SKM-1 (cell line): ENCODE results near the gene RAD51B.
"Not testable (repeated sequence)": the region's sequence is repeated elsewhere in the genome, so short reads cannot be mapped to it uniquely, and the experiment has no call there.

Source experiments
- DNase-seq: peaks from one replicate; lab custom pipeline; 2025; ENCODE audit not compliant: unreplicated experiment; lab: John Stamatoyannopoulos, UW

Gene RAD51B

DNA sequence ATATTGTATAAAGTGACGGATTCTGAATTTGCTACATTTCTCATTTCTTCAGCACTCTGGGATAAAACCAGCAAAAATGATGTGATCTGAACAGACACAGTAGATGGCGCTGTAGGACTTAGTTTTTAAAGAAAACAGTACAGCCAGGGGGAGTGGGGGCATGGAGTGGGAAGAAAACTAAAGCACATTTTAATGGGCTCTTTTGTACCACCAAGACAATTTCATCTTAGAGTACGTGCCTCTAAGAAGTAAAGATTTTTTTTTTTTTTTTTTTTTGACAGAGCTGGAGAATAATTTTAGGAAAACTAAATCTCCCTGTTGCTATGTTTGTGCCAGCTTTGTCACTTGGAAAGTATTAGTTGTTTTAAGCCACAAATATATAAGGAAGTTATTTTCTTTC lies 124.4 kb downstream of the RAD51B start:
- DNase-seq = peak; percentile 23

- no peak for DNase-seq
Observed at GRCh38 chr14:67944605-67945004, 125.0 kb downstream of the RAD51B start.

GRCh38 chr14:67949771-67950170 lies 130.2 kb downstream of the RAD51B start:
- no peak for DNase-seq

DNA sequence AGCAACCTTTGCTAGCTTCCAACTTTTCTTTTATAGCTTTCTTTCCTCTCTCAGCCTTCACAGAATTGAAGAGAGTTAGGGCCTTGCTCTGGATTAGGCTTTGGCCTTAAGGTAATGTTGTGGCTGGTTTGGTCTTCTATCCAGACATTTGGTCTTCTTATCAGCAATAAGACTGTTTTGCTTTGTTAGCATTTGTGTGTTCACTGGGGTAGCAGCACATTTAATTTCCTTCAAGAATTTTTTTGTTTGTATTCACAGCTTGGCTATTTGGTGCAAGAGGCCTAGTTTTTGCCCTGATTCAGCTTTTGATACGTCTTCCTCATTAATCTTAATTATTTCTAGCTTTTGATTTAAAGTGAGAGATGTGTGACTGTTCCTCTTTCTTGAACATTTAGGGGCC lies 130.8 kb downstream of the RAD51B start:
- DNase-seq = no peak

DNA sequence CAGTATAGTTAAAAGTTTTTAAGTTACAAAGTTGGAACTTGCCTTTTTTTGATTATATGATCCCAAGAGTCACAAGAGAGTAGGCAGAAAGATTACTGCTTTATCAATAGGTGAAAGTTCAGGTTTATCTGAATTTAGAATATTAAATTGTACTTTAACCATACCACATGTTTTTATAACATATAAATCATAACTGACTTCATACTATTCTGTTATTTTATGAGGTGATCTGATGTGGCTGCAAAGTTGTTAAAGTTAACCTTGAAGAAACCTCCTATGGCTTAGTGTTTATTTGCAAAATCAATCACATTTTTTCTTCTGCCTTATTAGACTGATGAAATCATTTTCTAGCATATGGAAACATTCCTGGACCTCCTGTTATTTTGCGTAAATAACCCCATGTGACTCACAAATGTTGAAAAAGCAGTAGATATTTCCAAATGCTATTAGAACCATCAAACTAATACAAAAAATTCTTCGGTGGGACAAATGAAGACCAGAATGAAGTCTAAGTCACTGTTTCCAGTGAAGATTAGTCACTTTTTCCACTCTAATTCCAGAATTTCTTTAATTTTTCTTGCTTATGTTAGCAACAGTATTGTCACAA lies 132.1 kb downstream of the RAD51B start:
- no peak for DNase-seq

- no peak for DNase-seq
Observed at GRCh38 chr14:67952381-67952780, 132.8 kb downstream of the RAD51B start.

- DNase-seq = no peak
Observed at GRCh38 chr14:67952786-67953185, 133.2 kb downstream of the RAD51B start.

DNA sequence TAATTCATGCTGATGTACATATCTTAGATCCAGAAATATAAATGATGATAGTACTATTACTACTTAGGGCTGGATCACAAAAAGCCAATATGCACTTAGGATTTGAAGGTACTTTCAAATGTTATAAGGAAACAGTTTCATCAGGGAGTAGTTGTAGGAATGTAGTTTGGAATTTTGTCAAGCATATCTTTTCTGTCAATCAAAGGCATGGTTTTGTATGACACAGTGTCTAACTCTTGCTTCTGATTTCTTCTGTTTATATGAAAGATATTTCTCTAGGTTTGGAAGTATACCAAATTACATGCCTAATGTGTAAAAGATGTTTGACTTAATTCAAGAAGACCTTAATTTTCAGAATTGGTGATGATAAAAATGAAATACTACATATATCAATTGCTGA lies 135.7 kb downstream of the RAD51B start:
- DNase-seq = no peak

- DNase-seq = no peak
Observed at GRCh38 chr14:67957946-67958345, 138.4 kb downstream of the RAD51B start.

GRCh38 chr14:67961676-67962075 lies 142.1 kb downstream of the RAD51B start:
- DNase-seq = no peak

DNA sequence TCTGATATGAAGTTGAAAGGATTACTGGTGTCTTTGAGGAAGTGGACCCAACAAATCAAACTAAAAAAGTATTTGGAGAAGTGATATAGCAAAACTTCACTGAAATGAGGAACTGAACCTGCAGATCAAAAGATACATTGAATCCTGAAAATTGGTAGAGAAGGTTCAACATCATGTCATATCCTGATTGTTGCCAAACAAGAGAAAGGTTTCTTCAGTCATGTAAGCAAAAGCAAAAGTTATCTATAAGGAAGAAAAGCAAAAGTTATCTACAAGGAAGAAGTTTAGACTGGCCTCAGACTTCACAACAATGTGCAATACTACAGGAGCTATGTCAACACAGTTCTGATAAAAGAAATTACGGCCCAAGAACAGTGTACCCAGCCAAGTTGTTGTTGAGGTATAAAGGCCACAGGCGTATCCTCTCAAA lies 142.7 kb downstream of the RAD51B start:
- DNase-seq = peak; percentile 43

DNA sequence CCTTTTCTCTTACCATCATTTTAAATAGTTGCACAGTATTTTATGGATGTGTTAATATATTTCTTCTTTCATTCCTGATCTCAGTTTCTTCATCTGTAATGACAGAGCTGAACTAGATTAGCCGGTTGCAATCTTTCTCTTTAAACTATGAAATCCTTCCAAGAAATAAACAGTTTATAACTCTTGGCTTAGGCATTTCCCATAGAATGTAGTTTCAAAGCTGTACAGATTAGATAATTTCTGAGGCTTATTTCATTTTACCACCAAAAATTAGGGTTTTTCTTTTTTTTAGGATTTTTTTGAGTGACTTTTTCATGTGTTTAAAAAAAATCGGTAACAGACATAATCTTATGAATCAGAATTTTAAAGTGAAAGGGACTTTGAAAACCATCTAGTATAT lies 144.0 kb downstream of the RAD51B start:
- DNase-seq = no peak

DNA sequence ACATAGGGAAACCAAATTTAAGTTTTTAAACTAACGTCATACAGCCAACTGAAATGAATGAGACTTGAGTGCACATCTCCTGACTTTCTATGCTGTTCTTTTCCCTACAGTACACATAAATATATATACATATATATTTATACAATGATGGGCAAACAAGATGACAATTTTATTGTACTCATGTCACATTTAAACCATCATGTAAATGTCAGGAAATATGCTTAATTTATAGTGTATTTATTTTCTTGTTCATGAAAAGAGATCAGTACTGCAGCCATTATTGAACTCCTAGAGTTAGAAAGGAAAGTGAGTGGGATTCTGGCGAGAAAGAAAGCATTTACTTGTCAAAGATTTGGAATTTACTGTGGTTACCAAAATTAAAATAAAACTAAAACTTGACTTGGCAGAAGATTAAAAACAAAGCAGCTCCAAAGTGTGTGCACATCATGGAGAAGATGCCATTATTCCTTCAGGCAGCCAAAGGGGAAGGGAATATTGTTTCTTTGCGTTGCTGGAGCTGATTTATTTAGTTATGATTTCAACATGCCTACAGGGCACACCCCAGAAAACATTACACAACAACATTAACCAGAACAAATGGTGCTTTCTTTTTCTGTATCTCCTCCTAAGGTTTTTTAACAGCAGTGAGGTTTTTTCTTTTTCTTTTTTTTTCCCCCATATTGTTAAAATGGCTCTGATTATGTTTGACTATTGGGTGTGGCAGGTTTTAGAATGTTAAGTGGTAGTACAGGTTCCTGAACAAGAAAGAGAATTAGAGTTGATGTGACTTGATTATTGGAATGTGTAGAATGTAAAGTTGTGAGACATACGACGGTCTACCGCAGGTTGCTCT lies 144.6 kb downstream of the RAD51B start:
- no peak for DNase-seq

DNA sequence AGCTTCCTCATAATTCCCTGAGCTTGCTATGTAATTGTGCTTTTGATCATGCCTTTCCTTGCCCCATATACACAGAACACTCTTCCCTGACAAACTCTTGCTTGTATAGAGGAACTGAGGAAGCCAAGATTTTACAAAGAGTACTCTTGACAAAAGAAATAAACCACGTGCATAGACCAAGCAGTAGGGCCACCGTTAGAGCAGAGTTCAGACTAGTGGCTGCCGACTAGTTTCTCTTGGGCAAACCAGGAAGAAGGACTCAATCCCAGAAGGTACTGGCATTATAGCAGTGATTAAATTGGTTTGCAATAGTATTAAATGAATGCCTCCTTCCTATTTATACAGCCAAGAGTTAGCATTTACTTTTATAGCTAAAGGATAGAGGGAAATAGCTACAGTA lies 146.1 kb downstream of the RAD51B start:
- no peak for DNase-seq

DNA sequence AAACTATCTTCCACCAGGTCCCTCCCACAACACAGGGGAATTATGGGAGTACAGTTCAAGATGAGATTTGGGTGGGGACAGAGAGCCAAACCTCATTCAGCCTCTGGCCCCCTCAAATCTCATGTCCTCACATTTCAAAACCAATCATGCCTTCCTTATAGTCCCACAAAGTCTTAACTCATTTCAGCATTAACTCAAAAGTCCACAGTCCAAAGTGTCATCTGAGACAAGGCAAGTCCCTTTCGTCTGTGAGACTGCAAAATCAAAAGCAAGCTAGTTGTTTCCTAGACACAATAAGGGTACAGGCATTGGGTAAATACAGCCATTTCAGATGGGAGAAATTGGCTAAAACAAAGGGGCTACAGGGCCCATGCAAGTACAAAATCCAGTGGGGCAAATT lies 147.6 kb downstream of the RAD51B start:
- no peak for DNase-seq

- DNase-seq = not testable (repeated sequence)
Observed at GRCh38 chr14:67967970-67968369, 148.4 kb downstream of the RAD51B start.

- DNase-seq = no peak
Observed at GRCh38 chr14:67970923-67971322, 151.3 kb downstream of the RAD51B start.

DNA sequence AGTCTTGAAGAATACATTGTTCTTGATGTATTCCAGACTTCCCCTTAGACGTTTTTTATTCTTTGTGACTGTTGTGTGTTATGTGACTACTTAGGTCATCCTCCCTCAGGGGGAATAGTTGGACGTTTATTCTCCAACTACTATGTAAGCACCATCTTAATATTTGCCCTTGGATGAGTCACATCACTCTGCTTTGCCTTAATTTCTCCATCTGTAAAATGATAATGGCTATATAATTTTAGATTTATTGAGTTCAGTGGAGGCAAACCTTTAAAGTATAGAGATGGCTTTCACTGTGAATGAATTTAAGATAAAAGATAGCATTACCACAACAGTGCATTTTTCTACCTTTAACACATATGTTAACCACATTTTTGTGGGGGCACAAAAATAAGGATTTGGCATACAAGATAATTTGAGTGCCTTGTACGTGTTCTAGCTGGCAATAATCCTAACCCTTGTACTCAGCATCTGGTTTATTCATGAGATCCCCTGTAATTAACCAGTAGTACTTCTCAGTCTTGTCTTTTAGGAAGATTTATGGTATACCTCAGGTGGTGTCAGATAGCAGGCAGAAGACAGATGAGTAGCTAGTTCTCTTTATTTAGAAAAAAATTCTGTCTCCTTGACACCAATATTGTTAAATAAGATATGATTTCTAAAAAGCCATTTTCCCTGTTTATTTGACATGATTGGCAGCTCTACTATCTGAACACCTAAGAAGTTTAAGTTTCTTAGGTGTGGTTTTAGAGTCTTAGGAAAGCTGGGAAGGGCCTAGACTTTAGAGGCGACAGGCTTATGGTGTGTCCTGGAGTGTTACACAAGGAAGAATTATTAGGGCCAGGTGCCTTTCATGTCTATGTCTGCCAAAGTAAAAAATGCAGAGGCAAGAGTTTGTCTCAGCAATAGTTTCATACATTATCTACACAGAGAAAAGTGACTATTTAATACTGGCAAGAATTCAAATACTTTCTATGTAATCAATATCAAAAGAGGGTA lies 152.3 kb downstream of the RAD51B start:
- no peak for DNase-seq

GRCh38 chr14:67973436-67973835 lies 153.9 kb downstream of the RAD51B start:
- no peak for DNase-seq

DNA sequence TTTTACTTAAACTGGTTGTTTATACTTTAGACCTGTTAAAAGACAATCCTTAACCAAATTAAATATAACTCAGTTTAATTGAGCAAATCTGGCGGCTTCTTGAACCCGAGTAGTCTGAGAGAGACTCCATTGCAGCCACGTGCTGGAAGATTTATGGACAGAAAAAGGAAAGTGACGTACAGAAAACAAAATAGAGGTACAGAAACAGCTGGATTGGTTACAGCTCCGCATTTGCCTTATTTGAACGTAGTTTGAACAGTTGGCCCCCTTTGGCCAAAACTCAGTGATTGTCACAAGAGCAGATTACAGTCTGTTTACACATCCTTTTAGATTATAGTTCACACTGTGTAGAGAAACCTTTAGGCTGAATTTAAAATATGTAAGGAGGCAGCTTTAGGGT lies 155.9 kb downstream of the RAD51B start:
- no peak for DNase-seq

- DNase-seq = no peak
Observed at GRCh38 chr14:67977434-67978034, 158.0 kb downstream of the RAD51B start.
